Measurements from ENCODE around the gene SDR42E2.

The SDR42E2 gene

DNA sequence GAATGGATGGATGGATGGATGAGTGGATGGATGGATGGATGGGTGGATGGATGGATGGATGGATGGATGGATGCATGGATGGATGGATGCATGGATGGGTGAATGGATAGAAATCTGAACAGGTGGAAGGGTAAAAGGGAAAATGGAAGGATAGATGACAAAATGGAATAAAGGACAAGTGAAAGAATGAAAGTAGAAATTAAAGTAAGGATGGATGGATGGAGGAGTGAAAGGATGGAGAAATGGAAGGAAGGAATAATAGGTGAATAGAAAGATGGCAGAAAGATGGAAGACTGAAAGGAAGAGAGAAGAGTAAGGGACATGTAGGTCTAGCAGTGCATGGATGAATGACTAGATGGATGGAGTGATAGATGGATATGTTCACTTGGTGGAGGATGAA lies 40.1 kb upstream of the SDR42E2 start:
- TF ChIP-seq FOXP2 (optimal IDR thresholded peaks at IDR 0.05; ENCODE audit: borderline replicate concordance, extremely low read depth, extremely low read length, insufficient read depth): no peak
- no peak for TF ChIP-seq POLR2AphosphoS5 (IDR thresholded peaks at IDR 0.05; ENCODE audit: low read depth, low read length)
- TF ChIP-seq, protein P1, sequence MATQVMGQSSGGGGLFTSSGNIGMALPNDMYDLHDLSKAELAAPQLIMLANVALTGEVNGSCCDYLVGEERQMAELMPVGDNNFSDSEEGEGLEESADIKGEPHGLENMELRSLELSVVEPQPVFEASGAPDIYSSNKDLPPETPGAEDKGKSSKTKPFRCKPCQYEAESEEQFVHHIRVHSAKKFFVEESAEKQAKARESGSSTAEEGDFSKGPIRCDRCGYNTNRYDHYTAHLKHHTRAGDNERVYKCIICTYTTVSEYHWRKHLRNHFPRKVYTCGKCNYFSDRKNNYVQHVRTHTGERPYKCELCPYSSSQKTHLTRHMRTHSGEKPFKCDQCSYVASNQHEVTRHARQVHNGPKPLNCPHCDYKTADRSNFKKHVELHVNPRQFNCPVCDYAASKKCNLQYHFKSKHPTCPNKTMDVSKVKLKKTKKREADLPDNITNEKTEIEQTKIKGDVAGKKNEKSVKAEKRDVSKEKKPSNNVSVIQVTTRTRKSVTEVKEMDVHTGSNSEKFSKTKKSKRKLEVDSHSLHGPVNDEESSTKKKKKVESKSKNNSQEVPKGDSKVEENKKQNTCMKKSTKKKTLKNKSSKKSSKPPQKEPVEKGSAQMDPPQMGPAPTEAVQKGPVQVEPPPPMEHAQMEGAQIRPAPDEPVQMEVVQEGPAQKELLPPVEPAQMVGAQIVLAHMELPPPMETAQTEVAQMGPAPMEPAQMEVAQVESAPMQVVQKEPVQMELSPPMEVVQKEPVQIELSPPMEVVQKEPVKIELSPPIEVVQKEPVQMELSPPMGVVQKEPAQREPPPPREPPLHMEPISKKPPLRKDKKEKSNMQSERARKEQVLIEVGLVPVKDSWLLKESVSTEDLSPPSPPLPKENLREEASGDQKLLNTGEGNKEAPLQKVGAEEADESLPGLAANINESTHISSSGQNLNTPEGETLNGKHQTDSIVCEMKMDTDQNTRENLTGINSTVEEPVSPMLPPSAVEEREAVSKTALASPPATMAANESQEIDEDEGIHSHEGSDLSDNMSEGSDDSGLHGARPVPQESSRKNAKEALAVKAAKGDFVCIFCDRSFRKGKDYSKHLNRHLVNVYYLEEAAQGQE (IDR thresholded peaks at IDR 0.05; ENCODE audit: insufficient read depth in 1 of 2, low read depth in 2 of 2, low read length in 2 of 2): no peak
- TF ChIP-seq SIN3A (IDR thresholded peaks at IDR 0.05; ENCODE audit: borderline replicate concordance, insufficient read depth, low read length): no peak
- no peak for TF ChIP-seq TAF1 (IDR thresholded peaks at IDR 0.05; ENCODE audit: borderline replicate concordance, insufficient read depth, low read length)

- TF ChIP-seq, protein P1 (IDR thresholded peaks at IDR 0.05; ENCODE audit: insufficient read depth in 1 of 2, low read depth in 2 of 2, low read length in 2 of 2): no peak
- TF ChIP-seq TAF1 (IDR thresholded peaks at IDR 0.05; ENCODE audit: borderline replicate concordance, insufficient read depth, low read length) (no peak), FOXP2 (optimal IDR thresholded peaks at IDR 0.05; ENCODE audit: borderline replicate concordance, extremely low read depth, extremely low read length, insufficient read depth) (no peak), POLR2AphosphoS5 (IDR thresholded peaks at IDR 0.05; ENCODE audit: low read depth, low read length) (no peak), SIN3A (IDR thresholded peaks at IDR 0.05; ENCODE audit: borderline replicate concordance, insufficient read depth, low read length) (no peak)
Observed at GRCh38 chr16:22123146-22123545, 39.2 kb upstream of the SDR42E2 start.

DNA sequence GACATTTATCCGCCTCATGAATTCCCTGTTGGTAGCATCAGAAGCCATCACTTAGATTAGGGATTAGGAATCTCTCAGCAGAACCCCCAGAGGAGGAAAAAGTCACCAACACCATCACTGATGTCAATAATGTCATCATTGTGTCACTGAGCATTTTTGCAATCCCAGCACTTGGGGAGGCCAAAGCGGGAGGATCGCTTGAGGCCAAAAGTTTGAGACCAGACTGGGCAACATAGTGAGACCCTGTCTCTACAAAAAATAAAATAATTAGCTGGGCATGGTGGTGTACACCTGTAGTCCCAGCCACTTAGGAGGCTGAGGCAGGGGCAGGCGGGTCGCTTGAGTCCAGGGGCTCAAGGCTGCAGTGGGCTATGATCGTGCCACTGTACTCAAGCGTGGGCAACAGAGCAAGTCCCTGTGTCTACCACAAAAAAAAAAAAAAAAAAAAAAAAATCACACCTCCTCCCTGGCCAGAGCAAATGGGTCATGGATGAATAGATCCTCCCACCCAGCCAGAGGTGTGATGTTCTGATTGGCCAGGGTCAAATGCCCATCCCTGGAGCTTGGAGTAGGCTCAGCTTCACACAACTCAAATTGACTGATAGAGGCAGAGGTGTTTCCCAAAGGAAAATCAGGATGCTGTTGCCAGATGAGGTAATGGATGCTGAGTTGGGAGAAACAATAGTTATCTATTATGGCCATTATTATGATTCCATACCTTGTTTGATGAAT lies 38.4 kb upstream of the SDR42E2 start:
- no peak for TF ChIP-seq TAF1 (IDR thresholded peaks at IDR 0.05; ENCODE audit: borderline replicate concordance, insufficient read depth, low read length)
- no peak for TF ChIP-seq FOXP2 (optimal IDR thresholded peaks at IDR 0.05; ENCODE audit: borderline replicate concordance, extremely low read depth, extremely low read length, insufficient read depth)
- TF ChIP-seq SIN3A (IDR thresholded peaks at IDR 0.05; ENCODE audit: borderline replicate concordance, insufficient read depth, low read length): no peak
- TF ChIP-seq POLR2AphosphoS5 (IDR thresholded peaks at IDR 0.05; ENCODE audit: low read depth, low read length): no peak

DNA sequence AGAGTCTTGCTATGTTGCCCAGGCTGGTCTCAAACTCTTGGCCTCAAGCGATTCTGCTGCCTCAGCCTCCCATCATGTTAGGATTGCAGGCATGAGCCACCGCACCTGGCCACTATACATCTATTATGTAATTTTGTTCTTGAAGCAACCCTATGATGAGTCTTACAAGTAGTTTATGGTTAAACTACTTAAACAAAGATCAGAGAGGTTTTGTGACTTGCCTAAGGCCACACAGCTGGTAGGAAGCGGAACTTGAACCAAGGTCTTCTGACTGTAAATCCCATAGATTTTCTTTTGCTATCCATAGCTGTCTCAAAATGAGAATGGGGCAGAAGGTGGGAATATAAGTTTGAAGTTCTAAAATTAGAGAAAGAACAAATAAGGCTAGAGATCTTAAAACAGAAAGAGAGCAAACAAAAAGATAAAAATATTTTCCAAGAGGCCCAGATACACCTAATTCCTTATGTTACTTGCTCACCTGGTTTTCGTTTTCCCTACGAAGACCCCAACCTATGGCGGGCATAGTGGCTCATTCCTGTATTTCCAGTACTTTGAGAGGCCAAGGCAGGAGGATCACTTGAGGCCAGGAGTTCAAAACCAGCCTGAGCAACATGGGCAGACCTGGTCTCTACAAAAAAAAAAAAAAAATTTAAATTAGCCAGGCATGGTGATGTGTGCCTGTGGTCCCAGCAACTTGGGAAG lies 37.6 kb upstream of the SDR42E2 start:
- TF ChIP-seq, protein P1 (IDR thresholded peaks at IDR 0.05; ENCODE audit: insufficient read depth in 1 of 2, low read depth in 2 of 2, low read length in 2 of 2): no peak
- no peak for TF ChIP-seq POLR2AphosphoS5 (IDR thresholded peaks at IDR 0.05; ENCODE audit: low read depth, low read length)
- no peak for TF ChIP-seq TAF1 (IDR thresholded peaks at IDR 0.05; ENCODE audit: borderline replicate concordance, insufficient read depth, low read length)
- no peak for TF ChIP-seq SIN3A (IDR thresholded peaks at IDR 0.05; ENCODE audit: borderline replicate concordance, insufficient read depth, low read length)

- TF ChIP-seq, protein P1 (IDR thresholded peaks at IDR 0.05; ENCODE audit: insufficient read depth in 1 of 2, low read depth in 2 of 2, low read length in 2 of 2): no peak
- no peak for TF ChIP-seq POLR2AphosphoS5 (IDR thresholded peaks at IDR 0.05; ENCODE audit: low read depth, low read length)
- TF ChIP-seq TAF1 (IDR thresholded peaks at IDR 0.05; ENCODE audit: borderline replicate concordance, insufficient read depth, low read length): no peak
- no peak for TF ChIP-seq FOXP2 (optimal IDR thresholded peaks at IDR 0.05; ENCODE audit: borderline replicate concordance, extremely low read depth, extremely low read length, insufficient read depth)
- no peak for TF ChIP-seq SIN3A (IDR thresholded peaks at IDR 0.05; ENCODE audit: borderline replicate concordance, insufficient read depth, low read length)
Observed at GRCh38 chr16:22126037-22126558, 36.2 kb upstream of the SDR42E2 start.

All from PFSK-1 (cell line).